Jurkat, Clone E6-1 (cell line): ENCODE results near the gene IRF2BP2.
"Not testable (repeated sequence)": the region's sequence is repeated elsewhere in the genome, so short reads cannot be mapped to it uniquely, and the experiment has no call there.

Experiments used
- DNase-seq: peaks from one replicate; pipeline ENCODE4 v3.0.0-alpha.2; 2011; ENCODE audit warnings: low read depth, low spot score
- H3K4me3 ChIP-seq: 2 replicates; pipeline ENCODE4 v1.5.1; 2011; ENCODE audit warnings: mild to moderate bottlenecking, low read length, control low read depth, moderate library complexity

IRF2BP2 gene

DNA sequence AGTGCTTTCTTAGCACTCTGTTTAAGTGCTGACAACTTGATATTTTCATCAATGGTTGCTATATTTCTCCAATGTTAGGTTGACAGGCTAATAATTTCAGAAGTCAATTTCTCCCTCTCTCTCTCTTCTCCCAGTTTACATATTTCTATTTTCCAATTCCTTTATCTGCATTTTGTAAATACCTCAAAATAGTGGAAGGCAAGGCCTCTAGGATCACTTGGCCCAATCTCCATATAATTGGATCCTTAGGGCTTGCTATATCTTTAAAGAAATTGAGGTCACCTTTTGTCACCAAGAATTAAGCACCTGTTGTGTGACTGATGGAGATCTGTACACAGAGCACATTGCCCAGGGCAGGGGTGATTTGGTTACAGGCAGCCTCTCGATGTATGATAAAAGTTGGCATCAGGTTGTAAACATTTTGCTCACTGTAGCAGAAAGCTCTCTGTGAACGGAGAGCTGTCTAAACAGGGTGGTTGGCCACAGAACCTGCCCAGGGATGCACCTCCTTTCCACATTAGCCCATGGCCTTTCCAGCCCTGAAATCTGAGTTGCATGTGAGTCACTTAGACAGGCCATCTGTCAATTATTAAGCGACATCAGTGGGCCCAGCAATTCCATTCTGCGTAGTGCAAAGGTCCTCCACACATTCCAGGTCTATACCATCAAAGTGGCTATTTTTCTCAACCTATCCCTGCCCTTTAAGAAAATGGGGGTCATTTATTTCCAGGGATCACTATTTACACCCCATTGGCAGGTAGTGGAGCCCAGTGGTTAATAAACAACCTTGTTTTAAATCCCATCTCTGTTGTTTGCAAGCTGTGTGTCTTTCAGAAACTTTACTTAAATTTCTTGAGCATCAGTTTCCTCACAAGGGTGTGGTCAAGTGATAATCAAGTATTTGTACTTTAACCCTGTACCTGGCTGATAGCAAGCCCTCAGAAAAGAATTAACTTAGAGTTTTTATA lies 29.1 kb upstream of the IRF2BP2 start:
- no peak for DNase-seq
- H3K4me3 ChIP-seq = no peak overlapping the region

DNA sequence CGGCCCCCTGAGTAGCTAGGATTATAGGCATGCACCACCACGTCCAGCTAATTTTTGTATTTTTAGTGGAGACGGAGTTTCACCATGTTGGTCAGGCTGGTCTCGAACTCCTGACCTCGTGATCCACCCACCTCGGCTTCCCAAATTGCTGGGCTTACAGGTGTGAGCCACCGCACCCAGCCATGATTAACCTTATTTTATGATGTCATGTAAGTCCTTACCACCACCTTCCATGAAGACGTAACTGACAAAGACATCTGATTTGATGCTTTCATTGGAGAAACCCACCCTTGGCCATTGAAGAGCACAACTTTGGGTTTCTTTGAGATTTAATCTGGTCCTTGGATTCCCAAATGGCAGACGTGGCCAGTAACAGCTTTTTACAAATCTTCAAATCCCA lies 24.9 kb upstream of the IRF2BP2 start:
- H3K4me3 ChIP-seq, DNase-seq: not testable (repeated sequence)

DNA sequence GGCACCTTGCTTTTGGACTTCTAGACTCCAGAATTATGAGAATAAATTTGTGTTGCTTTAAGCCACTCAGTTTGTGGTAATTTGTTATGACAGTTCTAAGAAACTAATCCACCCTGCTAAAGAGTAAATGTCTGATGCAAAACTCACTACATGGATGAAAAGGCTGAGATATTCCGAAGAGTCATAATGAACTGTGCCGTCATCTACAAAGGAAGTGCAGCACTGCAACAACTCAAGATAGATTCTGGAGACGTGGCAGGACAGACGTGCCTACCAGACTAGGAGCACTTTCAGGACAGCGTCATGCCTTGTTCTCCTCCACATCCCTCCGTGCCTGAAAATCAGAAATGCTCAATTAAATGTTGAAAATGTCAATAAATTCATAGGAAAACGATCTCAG lies 24.4 kb upstream of the IRF2BP2 start:
- no peak for DNase-seq
- no peak overlapping the region for H3K4me3 ChIP-seq

DNA sequence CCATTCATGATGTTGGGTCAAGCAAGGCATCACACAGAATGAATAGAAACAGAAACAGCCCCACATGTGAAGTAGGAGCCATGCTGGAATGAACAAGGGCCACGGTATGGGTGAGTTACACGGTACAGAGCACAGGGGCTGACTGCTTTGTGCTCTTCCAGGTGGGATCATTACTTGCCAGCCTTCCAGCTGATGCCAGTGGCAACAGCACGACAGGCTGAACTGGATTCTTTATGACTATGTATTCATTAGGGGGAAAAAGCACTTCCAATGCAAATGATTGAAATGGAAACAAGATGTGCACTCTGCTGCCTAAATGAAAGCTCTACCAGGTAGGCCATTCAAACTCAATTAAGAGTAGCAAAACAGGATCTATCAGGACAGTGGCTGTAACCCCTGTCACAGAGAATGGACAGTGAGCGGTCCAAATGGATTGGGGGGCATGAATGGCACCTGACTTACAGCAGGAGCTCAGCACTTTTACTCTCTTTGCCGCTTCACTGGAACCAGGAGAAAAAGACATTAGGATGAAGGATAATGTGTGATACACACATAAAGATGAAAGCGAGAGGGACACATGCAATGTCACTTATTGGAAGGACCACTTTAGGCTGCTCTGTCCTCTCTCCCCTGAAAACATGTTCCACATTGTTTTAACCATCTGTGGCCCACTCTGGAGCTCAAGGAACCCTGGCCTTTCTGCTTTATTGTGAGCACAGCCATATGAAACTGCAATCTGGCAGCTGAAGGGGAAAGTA lies 23.4 kb upstream of the IRF2BP2 start:
- no peak overlapping the region for H3K4me3 ChIP-seq
- no peak for DNase-seq

DNA sequence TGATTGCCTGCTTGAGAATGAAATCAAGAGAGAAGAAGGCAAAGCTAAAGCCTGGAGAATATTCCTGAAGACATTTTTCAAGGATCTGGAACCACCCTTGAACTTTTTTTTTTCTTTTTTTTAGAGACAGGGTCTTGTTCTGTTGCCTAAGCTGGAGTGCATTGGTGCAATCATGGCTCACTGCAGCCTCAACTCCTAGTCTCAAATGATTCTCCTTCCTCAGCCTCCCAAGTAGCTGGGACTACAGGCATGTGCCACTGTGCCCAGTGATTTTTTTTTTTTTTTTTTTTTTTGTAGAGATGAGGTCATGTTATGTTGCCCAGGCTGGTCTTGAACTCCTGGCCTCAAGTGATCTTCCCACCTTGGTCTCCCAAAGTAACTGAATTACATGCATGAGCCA lies 22.2 kb upstream of the IRF2BP2 start:
- no peak overlapping the region for H3K4me3 ChIP-seq
- DNase-seq = no peak

DNA sequence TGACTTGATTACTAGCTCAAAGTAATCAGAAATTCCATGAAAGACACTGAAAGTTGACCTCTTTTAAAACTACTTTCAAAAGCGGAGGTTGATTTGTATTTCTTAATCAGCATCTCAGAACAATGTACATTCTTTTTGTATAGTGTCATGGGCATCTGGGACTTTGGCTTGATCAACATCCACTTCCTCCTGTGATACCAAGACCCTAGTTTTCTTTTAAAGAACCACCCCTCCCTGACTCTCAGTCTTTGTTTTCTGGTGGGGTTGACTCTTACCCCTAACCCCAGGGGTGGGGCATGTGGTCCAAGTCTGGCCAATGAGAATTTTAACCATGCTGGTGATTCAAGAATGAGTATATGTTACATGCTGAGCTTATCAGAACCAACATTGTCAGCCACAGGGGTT lies 21.7 kb upstream of the IRF2BP2 start:
- DNase-seq = no peak
- H3K4me3 ChIP-seq = no peak overlapping the region

DNA sequence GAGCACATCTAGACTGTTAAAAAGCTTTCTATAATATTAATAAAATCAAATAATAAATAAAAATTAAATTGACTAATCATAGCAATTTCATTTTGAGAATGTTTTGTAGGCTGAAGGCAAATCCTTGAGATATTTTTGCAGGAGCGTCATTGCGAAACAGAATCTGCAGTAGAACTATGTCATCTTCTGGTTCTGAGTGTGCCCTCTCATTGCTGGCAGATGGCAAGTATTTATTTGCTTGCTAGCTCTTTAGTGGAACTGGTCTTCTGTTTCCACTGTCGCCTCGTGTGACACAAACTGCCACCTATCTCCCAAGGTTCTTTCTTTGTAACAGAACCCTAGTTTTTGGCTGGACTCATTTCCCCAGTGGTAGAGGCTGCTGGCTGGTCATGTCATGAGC lies 19.0 kb upstream of the IRF2BP2 start:
- no peak overlapping the region for H3K4me3 ChIP-seq
- no peak for DNase-seq

DNA sequence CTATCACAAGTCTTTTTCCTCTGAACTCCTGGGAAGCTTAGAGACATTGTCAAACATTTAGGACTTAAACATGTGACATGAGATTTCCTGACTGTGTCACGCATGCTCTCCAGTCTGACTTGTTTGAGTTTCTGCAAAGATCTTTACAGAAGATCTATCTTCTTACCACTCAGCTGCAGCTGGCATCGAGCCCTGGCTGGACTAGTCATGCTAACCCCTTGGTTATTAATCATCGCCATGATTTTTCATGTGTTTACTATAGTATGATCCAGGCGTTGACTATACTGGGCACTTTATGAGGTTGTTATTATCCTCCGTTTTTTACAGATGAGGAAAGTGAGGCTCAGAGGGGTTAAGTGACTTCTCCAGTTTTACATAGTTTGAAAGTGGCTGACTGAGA lies 18.1 kb upstream of the IRF2BP2 start:
- H3K4me3 ChIP-seq = no peak overlapping the region
- no peak for DNase-seq

DNA sequence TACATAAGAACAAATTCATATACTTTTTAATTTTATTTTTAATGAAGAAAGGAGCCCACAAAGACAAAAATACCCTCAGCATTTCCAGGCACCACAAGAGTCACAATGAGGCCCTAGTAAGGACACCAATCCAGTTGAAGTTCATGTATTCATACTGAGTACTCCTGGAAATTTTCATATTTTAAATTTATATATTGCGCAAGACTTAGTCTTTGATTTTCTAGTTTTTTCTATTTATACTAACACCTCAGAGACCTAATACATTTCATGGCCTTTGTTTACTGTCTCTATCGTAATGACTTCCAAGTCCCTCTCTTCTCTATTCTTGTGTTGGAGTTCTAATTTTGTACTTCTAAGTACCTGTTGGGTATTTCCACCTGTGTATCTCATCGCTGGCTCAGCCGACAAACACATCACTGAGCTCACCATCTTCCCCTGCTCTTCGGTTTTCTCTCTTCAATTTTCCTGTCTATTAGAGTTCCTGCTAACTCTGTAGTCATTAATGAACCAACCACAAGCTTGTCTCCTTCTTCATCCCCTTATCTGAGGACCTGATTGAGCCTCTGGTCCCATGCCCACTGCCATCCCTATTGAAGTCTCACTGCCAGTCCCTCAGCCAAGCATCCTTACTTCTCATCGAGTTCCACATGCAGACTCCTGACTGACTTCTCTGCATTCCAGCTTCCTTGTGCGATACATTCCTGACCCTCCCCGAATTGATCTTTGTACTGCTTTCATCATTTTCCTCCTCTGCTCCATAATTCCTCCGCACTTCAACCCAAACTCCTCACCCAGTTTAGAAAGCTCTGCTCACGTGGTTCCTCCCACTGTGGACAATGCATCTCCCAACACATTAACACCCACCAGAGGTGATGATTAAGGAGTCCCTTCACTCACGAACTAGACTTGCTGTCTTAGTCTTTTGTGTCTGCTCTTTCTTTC lies 17.3 kb upstream of the IRF2BP2 start:
- no peak for DNase-seq
- no peak overlapping the region for H3K4me3 ChIP-seq

DNA sequence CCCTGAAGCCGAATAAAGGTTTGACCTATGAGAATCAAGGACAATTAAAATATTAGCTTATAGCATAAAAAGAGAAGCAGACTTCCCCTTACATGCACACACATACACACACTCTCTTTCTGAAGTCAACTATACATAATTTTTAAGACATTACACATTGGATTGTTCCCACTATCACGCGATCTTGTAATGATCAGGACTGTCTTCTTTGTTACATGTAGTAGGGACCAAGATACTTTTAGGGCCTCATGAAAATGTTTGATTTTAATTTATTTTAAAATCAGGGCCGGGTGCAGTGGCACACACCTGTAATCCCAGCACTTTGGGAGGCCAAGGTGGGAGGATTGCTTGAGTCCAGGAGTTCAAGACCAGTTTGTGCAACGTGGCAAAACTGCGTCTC lies 16.4 kb upstream of the IRF2BP2 start:
- no peak for DNase-seq
- no peak overlapping the region for H3K4me3 ChIP-seq

DNA sequence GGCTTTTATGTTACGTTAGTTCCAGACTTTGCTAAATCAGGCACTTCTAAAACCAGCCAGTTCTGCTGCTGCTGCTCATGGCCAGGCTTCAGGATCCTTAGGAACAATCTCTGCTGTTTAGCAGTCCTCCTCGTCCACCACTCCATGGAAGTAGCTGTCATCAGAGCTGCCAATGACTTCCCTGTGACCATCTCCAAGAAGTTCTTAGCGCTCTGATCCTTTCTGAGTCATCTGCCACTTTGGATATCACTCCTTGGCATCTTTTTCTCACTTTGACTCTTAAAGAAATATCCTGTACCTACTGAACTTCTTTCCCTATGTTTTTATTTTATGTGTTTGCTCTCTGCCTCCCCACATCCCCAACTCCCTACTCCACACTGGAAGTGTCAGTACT lies 14.7 kb upstream of the IRF2BP2 start:
- no peak overlapping the region for H3K4me3 ChIP-seq
- DNase-seq = no peak

DNA sequence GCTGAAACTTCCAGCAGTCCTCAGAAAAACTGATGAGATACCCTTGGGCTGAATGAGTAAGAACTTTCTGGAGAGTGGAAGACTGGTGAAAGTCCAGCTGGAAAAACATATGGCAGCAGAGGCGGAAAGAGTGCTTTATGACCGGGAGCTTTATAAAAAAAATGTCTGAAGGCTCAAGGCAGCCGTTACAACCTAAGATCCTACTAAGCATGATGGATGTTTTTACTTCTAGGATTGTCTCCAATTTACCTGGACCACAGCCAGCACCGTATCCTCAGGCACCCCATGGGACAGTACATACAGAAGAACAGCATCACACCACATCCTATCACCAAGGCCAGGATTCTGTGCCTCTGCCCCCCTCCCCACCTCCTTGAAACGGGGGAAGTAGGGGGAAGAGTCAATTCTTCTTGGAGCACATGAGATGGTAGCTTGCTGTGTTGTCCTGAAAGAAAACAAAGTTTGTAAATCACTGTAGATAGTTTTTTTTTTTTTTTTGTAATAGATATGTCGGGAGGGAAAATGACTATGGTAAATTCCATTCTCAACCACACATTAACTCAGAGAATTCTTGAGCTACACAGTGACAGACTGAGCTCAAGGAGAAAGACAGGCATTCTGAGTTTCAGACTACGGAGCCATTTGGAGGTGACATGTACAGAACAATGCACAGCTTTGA lies 11.8 kb upstream of the IRF2BP2 start:
- DNase-seq = no peak
- no peak overlapping the region for H3K4me3 ChIP-seq

DNA sequence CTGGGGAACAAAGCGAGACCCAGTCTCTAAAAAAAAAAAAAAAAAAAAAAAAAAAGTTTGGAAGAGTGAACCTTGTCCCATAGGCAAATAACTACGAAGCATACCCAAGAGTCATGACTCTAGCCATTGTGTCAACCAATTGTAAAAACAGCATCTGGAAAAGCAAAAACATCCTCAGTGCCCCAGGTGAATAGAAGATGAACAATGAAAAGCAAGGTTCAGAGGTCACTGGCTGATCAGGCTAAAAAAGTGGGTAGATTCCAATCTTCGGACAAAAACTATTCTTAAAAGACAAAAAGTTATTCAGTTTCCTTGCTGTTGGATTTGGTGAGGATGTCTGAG lies 11.1 kb upstream of the IRF2BP2 start:
- H3K4me3 ChIP-seq = no peak overlapping the region
- DNase-seq = no peak

DNA sequence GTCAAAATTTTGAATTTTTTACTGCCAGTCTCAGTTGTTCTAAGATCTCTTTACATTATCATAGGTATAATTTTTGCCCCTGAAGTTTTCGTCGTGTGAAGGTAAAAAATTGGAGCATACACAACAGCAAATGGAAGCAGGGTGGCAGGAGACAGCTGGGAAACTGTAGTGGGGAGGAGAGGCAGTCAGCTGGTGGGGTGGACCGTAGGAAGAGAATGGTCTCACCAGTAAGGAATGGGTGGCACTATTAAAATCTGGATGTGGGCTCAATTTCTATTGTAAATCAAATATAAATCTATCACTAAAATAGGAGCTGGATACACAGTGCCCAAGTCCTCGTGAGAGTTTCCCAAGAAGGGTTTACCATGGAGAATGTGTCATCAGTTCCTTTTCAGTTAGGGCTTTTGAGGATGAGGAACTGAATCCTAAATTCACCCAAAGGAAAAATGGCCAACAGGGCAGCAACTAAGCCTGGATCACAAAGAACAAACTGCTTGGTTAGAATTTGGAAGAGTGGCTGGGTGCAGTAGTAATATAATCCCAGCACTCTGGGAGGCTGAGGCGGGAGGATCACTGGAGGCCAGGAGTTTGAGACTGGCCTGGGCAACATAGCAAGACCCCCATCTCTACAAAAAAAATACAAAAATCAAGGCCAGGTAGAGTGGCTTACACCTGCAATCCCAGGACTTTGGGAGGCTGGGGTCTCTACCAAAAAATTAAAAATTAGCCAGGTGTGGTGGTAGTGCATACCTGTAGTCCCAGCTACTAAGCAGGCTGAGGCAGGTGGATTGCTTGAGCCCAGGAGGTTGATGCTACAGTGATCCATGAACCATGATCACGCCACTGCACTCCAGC lies 10.5 kb upstream of the IRF2BP2 start:
- DNase-seq = no peak
- H3K4me3 ChIP-seq = no peak overlapping the region

DNA sequence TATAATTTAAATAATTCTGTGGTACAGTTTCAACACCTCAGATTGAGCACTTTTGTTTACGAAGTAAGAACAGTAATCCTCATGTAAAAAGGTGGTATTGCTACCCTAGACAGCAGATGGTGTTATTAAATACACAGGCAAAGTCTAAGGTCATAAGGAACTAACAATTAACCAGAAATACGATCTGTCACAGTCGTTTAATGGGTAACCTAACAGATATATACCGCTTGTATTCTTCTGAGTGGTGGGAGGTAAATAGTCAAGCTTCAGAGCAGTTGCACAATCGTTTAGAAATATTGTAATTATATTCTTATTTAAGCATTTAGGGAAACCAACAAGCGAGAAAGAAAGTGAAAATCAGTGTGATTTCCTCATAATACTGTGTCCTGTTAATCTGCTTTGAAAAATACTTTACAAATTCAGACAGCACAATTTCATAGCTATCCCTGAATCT lies 9.8 kb upstream of the IRF2BP2 start:
- DNase-seq = no peak
- H3K4me3 ChIP-seq = no peak overlapping the region

DNA sequence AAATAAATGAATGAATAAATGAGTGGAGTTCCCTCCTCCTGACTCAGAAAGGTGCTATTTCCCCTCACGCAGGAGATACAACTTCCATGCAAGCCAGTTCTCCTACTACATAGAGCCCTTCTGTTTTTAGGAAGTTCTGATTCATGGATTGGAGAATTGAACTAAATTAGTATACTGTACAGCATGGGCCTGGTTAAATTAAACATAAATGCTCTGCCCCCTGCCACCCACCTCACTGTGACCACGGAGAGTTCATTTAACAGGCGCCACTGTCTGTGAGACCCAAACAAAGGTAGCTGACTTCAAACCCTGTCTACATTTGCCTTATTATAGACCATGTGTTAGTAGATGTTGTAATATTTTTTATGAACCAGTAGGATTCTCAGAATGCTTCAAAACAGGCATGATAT lies 9.1 kb upstream of the IRF2BP2 start:
- H3K4me3 ChIP-seq = no peak overlapping the region
- no peak for DNase-seq

DNA sequence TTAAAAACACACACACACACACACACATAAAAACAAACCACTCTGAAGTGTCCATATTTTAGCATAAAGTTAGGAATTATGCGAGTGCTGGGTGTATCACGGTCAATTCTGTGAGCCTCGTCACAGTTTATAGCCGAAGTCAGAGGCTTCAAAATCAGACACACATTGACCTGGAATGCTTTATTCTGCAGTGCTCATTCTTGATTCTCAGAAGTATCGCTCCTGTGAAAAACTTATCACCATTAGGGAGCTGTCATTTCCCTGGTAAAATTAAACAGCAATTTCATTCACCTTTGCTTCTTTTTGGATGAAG lies 8.7 kb upstream of the IRF2BP2 start:
- H3K4me3 ChIP-seq = no peak overlapping the region
- no peak for DNase-seq
